Measurements from ENCODE around the gene OXCT1.
A peak's percentile ranks its signal among the peaks of the same experiment; 100 is the strongest.
"Not testable (repeated sequence)": the region's sequence is repeated elsewhere in the genome, so short reads cannot be mapped to it uniquely, and the experiment has no call there.

Gene OXCT1

DNA sequence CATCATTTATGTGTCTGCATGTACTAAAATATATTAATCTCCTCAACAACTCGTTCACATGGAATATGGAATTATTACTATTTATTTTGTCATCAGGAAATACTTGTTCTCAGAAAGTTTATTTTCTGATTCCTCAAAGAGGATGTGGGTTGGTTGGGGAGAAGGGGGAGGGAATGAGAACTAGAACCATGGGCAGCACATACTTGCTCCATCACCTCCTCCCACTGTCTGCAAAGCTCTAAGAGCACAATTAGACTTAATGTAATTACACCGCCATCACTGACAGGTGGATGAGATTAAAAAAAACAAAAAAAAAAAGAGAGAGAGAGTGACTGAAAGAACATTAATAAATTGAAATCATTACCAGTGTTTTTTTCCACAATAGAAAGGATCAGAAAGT lies 98.2 kb downstream of the OXCT1 start:
- DNase-seq: no peak

DNA sequence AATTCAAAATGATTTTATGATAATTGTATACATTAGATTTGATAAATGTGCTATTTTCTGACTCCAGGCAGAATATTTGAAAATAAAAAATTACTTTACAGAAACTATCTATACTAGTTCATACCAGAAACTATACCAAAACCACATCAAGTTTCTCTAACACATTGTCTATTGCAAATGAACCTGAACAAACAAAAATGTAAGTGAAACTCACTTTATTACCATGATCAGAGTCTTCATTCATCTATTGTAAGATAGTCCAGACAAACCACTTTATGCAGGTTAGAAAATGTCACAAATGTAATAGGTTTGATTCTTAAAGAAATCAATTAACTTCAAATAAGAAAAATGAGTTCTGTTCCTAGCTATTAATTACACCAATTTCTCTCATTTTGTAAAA lies 99.4 kb downstream of the OXCT1 start:
- no peak for DNase-seq

DNA sequence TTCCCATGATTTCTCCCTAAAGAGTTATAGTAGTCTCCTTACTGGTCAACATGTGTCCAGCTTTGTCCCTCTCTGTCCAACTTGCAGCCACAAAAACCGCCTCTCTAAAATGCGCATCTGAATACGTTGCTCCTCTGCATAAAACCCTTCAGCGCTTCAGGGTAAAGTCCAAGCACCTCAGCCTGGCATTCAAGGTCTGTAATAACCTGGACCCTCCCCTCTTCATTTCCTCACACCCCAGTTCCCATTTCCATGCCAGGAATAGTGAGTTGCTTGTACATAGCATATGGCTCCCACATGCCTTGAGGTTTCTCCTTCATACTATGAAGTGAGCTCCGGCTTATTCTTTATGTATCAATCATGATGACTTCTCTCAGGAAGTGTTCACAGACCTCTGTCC lies 101.5 kb downstream of the OXCT1 start:
- DNase-seq: no peak

DNA sequence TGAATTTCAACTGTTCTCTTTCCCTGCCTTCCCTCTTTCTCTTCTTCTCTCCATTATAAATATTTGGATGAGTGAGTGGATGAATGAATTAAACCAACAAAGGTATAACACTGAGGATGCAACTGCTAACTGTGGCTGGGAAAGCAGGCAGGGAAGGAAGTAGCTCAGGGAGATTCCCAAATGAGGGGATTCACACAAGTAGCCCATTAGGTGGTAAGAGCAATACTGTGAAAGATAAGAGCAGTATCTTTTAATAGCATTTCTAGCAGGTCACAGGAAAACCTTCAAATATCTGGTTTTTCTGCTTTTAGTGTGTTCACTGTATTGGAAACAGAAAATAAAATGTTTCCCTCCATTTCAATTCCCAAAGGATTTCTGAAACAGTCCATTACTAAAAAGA lies 105.6 kb downstream of the OXCT1 start:
- DNase-seq: no peak

DNA sequence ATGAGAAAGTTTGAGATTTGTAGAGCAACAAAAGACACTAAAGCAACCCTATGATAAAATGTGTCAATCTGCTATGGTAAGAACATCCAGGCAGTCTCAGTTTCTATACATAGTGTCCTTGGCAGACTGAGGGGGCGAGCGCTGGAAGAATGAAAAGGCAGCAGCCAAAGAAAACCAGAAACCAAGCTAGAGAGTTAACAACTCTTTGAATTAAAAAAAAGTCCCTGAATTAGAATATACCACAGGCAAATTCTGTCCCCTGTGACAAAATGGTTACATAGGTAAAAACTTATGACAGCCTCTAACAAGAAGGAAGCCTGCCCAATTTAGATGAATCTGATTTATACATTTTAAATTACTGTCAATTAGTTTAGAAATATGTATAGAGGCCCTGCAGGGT lies 106.7 kb downstream of the OXCT1 start:
- no peak for DNase-seq

DNA sequence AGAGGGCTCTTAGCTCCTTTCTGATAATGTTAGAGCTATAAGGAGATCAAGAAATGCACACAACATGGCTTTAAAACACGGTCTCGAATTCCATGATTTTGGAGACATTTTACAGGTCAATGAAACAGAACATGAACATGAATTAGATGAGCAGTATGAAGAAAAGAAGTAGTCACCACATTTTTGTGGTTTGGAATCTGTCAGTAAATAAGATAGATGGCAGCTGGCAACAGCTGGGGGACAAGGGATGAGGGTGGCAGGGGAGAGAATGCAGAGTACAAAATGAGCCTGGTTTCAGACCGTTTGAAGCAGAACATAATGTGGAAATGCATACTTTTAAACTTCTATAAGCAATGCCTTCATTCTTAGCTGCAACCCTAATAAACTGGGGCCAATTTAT lies 107.1 kb downstream of the OXCT1 start:
- DNase-seq: peak; percentile 84

DNA sequence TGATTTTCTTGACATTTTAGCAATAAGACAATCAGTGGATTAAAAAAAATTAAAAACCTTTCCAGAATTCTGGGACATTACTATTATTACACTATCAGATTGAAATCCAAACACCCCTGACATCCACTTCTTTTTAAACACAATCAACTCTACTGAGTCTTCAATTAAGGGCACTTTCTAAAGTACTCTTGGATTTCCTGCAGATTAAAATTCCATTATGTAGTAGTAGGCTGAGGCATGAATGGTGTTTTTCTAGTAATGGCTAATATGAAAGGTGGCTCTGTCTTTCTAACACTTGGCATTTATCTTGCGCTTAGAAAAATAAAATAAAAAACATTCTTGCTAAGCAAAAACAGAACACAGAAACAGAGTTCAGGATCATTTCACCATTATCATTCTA lies 107.8 kb downstream of the OXCT1 start:
- no peak for DNase-seq

DNA sequence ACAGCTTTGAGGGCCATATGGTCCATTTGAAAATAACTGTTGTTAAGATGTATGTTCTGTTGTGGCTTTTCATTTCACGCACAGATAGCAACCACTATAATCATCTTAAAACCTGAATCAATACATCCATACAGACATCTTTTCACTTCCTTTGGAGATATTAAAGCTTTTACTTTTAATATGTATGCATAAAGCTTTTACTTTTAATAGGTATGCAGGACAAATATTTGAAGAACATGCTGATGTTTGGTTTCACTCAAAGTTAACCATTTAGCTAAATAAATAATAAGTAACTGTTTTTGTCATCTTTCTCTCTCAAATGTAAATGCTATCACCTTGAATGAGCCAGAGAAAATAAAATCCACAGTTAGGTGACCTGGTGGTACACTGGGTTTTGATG lies 108.6 kb downstream of the OXCT1 start:
- DNase-seq: no peak

DNA sequence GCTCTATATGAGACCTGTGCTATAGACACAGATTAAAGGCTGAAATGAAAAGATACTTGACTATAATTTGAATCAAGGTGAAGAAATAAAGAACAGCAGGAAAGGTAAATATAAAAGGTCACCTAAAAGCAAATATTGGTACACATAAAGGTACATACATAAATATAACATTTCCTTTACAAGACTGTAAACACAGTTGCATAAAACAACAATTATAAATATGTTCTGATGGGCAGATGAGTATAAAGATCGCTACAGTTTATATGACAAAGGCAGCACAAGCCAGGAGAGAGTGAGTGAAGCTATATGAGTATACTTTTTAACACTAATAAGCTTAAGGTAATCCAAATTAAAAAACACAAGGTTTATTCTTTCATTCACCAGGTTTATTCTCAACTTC lies 114.5 kb downstream of the OXCT1 start:
- DNase-seq: no peak

DNA sequence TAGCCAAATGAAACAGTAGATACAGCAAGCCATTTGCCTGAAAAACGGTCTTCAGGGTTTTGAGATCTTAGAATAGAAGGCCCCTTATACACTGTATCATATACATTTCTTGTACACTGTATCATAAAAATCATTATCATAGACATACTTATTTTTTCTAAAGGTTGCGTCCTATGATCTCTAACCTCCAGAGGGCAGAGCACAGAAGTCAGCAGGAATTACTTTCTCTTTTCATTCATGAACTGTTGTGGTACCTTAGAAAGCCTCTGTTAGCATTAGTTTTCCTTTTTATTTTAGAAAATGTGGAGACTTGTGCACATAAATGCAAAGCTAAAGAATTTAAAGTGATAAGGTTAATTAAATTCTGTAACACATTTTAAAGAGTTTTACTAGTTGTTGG lies 115.4 kb downstream of the OXCT1 start:
- no peak for DNase-seq

DNA sequence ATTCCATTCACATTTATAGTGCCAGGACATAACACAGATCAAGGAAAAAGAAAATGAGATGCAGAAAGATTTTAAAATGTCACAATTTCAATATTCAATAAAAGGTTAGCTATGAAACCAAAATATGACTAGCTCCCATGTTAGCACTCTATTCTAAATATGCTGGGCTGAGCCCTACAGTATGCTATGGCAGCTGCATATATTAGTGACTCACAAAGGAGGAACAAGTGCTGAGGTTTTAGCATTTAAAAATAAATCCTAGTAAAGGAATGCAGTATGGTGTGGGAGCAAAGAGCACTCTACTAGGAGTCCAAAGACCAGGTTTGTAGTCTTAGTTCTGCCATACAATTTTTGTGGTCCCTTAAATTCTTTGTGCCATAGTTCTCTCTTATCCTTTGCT lies 118.4 kb downstream of the OXCT1 start:
- peak; percentile 25 for DNase-seq

DNA sequence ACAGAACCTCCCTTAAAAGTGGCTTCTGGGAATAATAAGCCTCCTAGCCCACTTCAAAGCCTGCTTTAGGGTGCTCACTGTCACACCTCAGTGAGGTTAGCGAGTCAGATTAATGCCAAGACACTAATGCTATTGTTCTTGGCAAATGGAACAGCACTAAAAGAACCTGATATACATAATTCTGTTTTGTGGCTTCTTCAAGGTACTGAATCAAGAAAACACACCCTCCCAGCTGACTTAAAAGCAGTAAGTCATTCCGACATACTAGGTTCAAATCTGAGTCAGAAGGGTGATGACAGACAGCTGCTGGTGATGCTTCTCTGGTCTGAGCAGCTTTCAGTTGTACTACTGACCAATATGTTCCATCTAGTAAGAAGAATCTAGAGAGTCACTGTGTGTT lies 121.6 kb downstream of the OXCT1 start:
- DNase-seq: peak; percentile 62

DNA sequence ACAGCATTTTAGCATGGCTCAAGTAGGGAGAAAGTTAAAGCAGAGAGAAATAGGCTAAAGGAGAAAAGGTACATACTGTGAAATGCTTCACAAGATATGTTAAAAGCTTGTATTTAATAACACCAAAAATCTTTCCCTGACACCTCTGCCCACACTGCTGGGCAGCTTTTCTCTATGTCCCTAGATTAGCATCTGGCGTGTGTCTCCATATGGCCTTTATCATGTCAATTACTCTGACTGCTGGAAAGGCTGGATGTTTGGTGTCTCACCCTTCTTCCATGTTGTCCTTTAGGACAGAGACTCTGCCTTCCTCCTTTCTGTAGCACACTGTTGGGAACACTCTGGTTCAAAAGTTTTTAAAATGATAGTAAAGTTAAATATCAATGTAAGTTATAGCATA lies 122.5 kb downstream of the OXCT1 start:
- no peak for DNase-seq

DNA sequence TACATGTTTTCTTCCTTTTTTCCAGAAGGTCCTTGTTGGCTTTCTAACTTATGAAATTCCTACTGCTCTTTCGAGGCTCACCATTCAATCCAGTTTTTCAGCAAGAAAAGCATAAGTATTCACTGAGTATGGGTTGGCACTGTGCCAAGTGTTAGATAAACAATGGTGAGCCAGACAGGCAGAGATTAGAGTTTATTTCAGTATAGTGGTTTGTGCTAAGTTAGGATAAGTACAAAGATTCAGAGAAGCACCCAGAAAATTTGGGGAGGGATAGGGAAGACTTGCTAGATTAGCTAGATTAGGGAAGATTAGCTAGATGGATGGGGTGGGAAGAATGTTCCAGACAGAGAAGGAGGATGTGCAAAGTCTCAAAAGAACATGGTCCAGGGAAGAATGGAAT lies 122.9 kb downstream of the OXCT1 start:
- peak; percentile 51 for DNase-seq

DNA sequence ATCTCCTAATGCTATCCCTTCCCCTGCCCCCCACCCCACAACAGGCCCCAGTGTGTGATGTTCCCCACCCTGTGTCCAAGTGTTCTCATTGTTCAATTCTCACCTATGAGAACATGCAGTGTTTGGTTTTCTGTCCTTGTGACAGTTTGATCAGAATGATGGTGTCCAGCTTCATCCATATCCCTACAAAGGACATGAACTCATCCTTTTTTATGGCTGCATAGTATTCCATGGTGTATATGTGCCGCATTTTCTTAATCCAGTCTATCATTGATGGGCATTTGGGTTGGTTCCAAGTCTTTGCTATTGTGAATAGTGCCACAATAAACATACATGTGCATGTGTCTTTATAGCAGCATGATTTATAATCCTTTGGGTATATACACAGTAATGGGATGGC lies 127.6 kb downstream of the OXCT1 start:
- DNase-seq: not testable (repeated sequence)

DNA sequence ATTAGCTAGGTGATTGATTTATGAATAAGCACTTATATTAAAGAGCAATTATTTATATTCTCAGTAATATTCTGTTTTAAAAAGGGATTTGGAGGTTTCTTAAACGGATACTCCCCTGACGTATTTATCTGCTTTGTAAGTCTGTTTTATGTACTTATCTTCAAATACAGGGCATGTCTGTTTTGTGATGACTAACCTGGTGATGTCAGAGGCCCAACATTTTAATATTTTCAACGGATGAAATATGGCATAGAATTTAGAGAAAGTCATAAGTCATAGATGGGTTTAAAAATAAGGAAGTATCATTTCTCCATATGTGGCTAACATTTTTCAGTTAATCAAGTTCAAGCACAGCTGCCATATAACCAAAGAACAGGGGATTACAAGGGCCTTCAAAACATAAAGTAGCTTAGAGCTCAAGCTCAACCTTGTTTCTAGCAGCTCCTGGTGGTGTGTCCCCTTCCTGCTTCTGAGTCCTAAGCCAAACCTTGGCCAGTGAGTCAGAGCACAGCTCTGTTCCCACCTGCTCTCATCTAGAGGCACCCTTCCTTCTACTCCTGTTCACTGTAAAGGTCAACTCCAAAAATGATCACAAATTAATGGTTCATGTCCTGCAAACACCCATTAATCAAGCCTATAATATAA lies 131.4 kb downstream of the OXCT1 start:
- DNase-seq: no peak

DNA sequence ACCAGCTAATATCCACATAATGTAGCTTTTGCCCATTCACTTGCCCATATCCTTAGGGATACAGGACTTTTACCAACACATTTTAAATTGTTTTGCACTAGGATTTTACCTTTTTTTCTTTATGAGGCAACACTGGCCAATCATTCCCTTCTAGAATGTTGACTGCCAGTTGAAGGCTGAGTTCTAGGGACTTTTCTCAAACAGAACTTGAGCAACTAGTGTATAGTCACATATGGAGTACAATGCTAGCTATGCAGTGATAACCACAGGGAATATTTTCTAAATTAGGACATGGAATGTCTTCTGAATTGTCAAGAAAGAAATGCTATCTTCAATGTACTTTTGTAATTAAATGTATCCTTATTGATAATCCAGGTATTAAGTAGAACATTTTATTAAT lies 133.6 kb downstream of the OXCT1 start:
- peak; percentile 37 for DNase-seq

DNA sequence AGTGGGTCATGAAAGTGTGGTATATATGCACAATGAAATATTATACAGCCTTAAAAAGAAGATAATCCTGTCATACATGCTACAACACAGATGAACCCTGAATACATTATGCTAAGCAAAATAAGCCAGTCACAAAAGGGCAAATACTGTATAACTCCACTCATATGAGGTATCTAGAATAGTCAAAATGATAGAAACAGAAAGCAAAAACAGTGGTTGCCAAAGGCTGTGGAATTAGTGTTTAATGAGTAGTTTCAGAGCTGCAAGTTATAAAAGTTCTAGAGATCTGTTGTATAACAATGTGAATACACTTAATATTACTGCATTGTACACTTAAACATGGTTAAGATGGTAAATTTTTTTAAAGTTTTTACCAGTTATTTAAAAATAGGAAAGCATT lies 135.0 kb downstream of the OXCT1 start:
- DNase-seq: no peak

DNA sequence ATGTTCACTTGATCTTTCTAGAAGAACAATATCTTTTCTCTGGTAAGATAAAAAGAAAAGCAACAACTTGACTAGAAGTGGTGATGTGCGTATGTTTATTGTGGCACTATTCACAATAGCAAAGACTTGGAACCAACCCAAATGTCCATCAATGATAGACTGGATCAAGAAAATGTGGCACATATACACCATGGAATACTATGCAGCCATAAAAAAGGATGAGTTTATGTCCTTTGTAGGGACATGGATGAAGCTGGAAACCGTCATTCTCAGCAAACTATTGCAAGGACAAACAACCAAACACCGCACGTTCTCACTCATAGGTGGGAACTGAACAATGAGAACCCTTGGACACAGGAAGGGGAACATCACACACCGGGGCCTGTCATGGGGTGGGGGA lies 140.8 kb downstream of the OXCT1 start:
- not testable (repeated sequence) for DNase-seq

DNA sequence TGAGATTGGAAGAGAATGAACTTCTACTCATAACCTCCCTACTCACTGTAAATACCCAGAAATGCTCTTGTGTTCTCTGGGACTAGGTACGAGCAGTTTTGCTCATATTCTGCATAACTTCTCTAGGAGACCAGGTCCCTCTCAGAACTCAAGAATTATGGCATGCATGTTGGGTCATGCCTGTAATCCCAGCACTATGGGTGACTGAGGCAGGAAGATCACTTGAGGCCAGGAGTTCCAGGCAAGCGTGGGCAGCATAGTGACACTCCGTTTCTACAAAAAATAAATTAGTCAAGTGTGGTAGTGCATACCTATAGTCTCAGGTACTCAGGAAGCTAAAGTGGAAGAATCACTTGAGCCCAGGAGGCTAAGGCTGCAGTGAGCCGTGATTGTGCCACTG lies 141.9 kb downstream of the OXCT1 start:
- DNase-seq: no peak

DNA sequence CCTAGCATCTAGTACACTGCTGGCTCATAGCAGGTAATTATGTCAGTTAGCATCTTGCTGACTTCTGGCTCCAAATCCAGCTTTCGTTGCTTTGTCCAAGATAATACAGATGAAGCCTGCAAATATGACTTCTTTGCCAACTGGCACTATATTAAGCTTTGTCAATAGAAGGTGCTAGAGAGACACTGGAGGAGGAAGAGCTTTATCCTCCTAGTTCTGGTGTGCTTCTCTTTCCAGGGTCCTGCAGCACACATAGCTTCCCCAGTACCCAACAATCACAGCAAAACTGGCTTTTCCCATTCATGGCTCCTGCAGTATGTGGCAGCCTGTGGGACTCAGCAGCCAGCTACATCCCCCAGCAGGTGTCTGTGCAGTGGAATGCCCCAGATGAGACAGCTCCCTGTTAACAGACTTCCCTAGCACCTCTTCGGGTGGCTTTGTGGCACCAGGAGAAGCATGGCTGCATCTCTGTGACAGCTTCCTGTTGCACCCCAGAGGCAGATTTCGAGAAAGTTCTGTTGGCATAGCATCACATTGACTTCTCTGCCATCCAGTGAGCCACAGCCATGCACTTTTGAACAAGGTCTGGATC lies 147.8 kb downstream of the OXCT1 start:
- DNase-seq: no peak

DNA sequence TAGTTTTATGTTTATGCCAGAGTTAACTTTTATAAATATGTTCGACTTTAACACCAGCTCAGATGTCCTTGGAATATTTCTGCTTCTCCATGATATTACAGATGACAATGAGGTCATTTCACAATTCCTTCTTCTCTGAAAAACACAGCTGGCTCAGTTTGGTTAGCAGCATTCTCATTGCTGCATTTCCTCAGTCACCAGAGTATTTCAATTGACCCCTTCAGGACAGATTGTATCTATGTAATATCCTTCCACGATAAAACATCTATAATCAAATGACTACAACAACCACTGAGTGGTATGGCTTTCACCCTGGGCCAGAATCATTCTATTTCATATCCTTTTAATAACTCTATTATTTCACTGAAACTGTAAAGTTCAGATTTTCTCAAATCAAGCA lies 148.7 kb downstream of the OXCT1 start:
- no peak for DNase-seq

DNA sequence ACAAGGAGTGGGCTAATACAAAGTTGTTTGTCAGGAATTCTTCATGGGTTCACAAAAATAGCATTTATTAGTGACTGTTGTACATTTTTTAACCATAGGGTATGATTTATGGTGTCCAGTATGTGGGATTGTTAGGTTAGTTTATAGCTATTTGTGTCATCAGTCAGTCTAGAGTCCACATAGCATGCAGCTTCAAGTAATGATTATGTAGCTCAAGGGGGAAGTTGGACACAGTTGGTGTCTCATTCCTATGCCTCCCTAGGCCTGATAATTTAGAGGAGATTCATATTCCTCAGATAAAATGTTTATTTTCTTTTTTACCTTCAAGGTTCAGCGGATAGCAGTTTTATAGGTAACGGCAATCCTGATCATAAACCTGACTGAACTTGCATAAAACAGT lies 153.8 kb downstream of the OXCT1 start:
- no peak for DNase-seq

DNA sequence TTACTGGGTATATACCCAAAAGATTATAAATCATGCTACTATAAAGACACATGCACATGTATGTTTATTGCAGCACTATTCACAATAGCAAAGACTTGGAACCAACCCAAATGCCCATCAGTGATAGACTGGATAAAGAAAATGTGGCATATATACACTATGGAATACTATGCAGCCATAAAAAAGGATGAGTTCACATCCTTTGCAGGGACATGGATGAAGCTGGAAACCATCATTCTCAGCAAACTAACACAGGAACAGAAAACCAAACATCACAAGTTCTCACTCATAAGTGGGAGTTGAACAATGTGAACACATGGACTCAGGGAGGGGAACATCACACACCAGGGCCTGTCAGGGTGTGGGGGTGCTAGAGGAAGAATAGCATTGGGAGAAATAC lies 155.8 kb downstream of the OXCT1 start:
- not testable (repeated sequence) for DNase-seq

DNA sequence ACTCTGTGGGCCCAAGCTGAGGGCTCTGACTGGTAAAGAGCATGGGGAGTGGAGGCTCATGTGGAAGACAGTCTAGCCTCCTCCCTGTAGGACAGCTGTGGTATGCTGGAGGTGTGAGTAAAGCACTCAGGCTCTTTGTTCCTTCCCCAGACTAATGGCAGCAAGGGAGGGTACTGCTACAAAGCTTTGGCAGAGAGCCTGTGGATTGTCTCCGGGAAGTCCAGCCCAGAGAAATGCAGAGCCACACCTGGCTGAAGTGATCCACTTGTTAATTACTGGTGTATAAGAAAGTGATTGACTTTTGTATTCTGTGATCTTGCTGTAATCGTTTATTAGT lies 161.7 kb downstream of the OXCT1 start:
- no peak for DNase-seq

Measured in fibroblast of skin of right biceps (primary cell).